K562 (cell line): ENCODE measurements around the gene IFT81.

Experiments used
- EP300 ChIP-seq: IDR thresholded peaks from 2 replicates; pipeline ENCODE4 v1.6.1; 2012; ENCODE audit warnings: low read length, improper control_type of control experiment
- HMGXB4 ChIP-seq: sonication (generic); formaldehyde crosslinking; IDR thresholded peaks from 2 replicates; pipeline ENCODE4 v1.8.1; 2023; ENCODE audit warnings: mild to moderate bottlenecking, missing genetic modification reagents
- JUNB ChIP-seq: fragments of 450-650 bp; formaldehyde crosslinking; conservative IDR thresholded peaks from 2 replicates; pipeline ENCODE4 v1.4.0; 2020; ENCODE audit warnings: mild to moderate bottlenecking
- PHF20 ChIP-seq: fragments of 450-650 bp; IDR thresholded peaks from 2 replicates; pipeline ENCODE4 v1.6.1; 2018; ENCODE audit not compliant: partially characterized antibody
- TCF7L2 ChIP-seq: fragments of 150-350 bp; IDR thresholded peaks from 2 replicates; pipeline ENCODE4 v1.6.1; 2016; ENCODE audit warnings: low read depth, mild to moderate bottlenecking, low read length, moderate library complexity
- ZNF121 ChIP-seq: sonication (generic); formaldehyde crosslinking; conservative IDR thresholded peaks from 2 replicates; pipeline ENCODE4 v1.8.0; 2022; ENCODE audit warnings: missing genetic modification reagents
- ZNF589 ChIP-seq: fragments of 200-800 bp; sonication (Bioruptor generic); IDR thresholded peaks from 2 replicates; pipeline ENCODE4 v1.6.1; 2016; ENCODE audit warnings: low read depth, missing genetic modification characterization, missing compliant biosample characterization
- TF ChIP-seq, protein P1 (sequence below): sonication (generic); formaldehyde crosslinking; IDR thresholded peaks from 2 replicates; pipeline ENCODE4 v1.8.1; 2023; ENCODE audit warnings: mild to moderate bottlenecking, missing genetic modification reagents

- no peak for TF ChIP-seq EP300
- TF ChIP-seq TCF7L2: no peak
- TF ChIP-seq, protein P1, sequence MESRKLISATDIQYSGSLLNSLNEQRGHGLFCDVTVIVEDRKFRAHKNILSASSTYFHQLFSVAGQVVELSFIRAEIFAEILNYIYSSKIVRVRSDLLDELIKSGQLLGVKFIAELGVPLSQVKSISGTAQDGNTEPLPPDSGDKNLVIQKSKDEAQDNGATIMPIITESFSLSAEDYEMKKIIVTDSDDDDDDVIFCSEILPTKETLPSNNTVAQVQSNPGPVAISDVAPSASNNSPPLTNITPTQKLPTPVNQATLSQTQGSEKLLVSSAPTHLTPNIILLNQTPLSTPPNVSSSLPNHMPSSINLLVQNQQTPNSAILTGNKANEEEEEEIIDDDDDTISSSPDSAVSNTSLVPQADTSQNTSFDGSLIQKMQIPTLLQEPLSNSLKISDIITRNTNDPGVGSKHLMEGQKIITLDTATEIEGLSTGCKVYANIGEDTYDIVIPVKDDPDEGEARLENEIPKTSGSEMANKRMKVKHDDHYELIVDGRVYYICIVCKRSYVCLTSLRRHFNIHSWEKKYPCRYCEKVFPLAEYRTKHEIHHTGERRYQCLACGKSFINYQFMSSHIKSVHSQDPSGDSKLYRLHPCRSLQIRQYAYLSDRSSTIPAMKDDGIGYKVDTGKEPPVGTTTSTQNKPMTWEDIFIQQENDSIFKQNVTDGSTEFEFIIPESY (CRISPR knock-in tag): no peak
- no peak for TF ChIP-seq HMGXB4 (CRISPR knock-in tag)
- TF ChIP-seq ZNF121 (CRISPR knock-in tag): no peak
- no peak for TF ChIP-seq PHF20
- no peak for TF ChIP-seq ZNF589
- TF ChIP-seq JUNB: no peak
Observed at GRCh38 chr12:110141389-110141788, 17.2 kb downstream of the IFT81 start.
